ENCODE data around the gene DYNC1H1.
"Not testable (repeated sequence)": the region's sequence is repeated elsewhere in the genome, so short reads cannot be mapped to it uniquely, and the experiment has no call there.

DNA sequence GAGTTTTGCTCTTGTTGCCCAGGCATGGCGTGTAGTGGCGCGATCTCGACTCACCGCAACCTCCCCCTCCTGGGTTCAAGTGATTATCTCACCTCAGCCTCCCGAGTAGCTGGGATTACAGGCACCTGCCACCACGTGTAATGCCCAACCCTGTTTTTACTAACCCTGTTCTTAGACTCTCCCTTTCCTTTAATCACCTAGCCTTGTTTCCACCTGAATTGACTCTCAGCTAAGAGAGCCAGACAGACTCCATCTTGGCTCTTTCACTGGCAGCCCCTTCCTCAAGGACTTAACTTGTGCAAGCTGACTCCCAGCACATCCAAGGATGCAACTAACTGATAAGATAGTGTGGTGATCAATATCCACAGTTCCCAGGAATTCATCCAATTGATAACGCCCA lies 100.2 kb downstream of the DYNC1H1 start:
- TF ChIP-seq FOSL1 (CRISPR knock-in tag; IDR thresholded peaks at IDR 0.05; ENCODE audit: borderline replicate concordance); ZKSCAN5 (CRISPR knock-in tag; IDR thresholded peaks at IDR 0.05); U2AF2 (IDR thresholded peaks at IDR 0.05; ENCODE audit: low read depth, low read length); AHR (CRISPR knock-in tag; IDR thresholded peaks at IDR 0.05); EZH2 (conservative IDR thresholded peaks at IDR 0.05; ENCODE audit: low read depth, low read length); POLR2AphosphoS5 (IDR thresholded peaks at IDR 0.05; ENCODE audit: low read depth, low read length); TP53 (CRISPR knock-in tag; conservative IDR thresholded peaks at IDR 0.05); KLF15 (CRISPR knock-in tag; IDR thresholded peaks at IDR 0.05; ENCODE audit: borderline replicate concordance): not testable (repeated sequence)
- TF ChIP-seq, protein P1, sequence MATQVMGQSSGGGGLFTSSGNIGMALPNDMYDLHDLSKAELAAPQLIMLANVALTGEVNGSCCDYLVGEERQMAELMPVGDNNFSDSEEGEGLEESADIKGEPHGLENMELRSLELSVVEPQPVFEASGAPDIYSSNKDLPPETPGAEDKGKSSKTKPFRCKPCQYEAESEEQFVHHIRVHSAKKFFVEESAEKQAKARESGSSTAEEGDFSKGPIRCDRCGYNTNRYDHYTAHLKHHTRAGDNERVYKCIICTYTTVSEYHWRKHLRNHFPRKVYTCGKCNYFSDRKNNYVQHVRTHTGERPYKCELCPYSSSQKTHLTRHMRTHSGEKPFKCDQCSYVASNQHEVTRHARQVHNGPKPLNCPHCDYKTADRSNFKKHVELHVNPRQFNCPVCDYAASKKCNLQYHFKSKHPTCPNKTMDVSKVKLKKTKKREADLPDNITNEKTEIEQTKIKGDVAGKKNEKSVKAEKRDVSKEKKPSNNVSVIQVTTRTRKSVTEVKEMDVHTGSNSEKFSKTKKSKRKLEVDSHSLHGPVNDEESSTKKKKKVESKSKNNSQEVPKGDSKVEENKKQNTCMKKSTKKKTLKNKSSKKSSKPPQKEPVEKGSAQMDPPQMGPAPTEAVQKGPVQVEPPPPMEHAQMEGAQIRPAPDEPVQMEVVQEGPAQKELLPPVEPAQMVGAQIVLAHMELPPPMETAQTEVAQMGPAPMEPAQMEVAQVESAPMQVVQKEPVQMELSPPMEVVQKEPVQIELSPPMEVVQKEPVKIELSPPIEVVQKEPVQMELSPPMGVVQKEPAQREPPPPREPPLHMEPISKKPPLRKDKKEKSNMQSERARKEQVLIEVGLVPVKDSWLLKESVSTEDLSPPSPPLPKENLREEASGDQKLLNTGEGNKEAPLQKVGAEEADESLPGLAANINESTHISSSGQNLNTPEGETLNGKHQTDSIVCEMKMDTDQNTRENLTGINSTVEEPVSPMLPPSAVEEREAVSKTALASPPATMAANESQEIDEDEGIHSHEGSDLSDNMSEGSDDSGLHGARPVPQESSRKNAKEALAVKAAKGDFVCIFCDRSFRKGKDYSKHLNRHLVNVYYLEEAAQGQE (IDR thresholded peaks at IDR 0.05; ENCODE audit: borderline replicate concordance in 1 of 2, low read depth in 1 of 2, low read length in 2 of 2) = not testable (repeated sequence)
- TF ChIP-seq, protein P2, sequence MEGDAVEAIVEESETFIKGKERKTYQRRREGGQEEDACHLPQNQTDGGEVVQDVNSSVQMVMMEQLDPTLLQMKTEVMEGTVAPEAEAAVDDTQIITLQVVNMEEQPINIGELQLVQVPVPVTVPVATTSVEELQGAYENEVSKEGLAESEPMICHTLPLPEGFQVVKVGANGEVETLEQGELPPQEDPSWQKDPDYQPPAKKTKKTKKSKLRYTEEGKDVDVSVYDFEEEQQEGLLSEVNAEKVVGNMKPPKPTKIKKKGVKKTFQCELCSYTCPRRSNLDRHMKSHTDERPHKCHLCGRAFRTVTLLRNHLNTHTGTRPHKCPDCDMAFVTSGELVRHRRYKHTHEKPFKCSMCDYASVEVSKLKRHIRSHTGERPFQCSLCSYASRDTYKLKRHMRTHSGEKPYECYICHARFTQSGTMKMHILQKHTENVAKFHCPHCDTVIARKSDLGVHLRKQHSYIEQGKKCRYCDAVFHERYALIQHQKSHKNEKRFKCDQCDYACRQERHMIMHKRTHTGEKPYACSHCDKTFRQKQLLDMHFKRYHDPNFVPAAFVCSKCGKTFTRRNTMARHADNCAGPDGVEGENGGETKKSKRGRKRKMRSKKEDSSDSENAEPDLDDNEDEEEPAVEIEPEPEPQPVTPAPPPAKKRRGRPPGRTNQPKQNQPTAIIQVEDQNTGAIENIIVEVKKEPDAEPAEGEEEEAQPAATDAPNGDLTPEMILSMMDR (CRISPR knock-in tag; IDR thresholded peaks at IDR 0.05) = not testable (repeated sequence)
- TF ChIP-seq, protein P3, sequence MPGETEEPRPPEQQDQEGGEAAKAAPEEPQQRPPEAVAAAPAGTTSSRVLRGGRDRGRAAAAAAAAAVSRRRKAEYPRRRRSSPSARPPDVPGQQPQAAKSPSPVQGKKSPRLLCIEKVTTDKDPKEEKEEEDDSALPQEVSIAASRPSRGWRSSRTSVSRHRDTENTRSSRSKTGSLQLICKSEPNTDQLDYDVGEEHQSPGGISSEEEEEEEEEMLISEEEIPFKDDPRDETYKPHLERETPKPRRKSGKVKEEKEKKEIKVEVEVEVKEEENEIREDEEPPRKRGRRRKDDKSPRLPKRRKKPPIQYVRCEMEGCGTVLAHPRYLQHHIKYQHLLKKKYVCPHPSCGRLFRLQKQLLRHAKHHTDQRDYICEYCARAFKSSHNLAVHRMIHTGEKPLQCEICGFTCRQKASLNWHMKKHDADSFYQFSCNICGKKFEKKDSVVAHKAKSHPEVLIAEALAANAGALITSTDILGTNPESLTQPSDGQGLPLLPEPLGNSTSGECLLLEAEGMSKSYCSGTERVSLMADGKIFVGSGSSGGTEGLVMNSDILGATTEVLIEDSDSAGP (CRISPR knock-in tag; IDR thresholded peaks at IDR 0.05; ENCODE audit: borderline replicate concordance) = not testable (repeated sequence)
- TF ChIP-seq, protein P4, sequence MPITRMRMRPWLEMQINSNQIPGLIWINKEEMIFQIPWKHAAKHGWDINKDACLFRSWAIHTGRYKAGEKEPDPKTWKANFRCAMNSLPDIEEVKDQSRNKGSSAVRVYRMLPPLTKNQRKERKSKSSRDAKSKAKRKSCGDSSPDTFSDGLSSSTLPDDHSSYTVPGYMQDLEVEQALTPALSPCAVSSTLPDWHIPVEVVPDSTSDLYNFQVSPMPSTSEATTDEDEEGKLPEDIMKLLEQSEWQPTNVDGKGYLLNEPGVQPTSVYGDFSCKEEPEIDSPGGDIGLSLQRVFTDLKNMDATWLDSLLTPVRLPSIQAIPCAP (CRISPR knock-in tag; IDR thresholded peaks at IDR 0.05; ENCODE audit: low read depth) = not testable (repeated sequence)
- TF ChIP-seq, protein P5, sequence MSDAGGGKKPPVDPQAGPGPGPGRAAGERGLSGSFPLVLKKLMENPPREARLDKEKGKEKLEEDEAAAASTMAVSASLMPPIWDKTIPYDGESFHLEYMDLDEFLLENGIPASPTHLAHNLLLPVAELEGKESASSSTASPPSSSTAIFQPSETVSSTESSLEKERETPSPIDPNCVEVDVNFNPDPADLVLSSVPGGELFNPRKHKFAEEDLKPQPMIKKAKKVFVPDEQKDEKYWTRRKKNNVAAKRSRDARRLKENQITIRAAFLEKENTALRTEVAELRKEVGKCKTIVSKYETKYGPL (CRISPR knock-in tag; IDR thresholded peaks at IDR 0.05) = not testable (repeated sequence)
